HG03342 (cell line): ENCODE results near the gene MAP4K5.
"Not testable (repeated sequence)": the region's sequence is repeated elsewhere in the genome, so short reads cannot be mapped to it uniquely, and the experiment has no call there.

Source experiments
- ATAC-seq: cut with Tn5 transposase; IDR thresholded peaks from one replicate; pipeline ENCODE4 v1.9.1; 2021; ENCODE audit warnings: mild to moderate bottlenecking, moderate library complexity; ENCODE audit not compliant: unreplicated experiment

MAP4K5 gene

DNA sequence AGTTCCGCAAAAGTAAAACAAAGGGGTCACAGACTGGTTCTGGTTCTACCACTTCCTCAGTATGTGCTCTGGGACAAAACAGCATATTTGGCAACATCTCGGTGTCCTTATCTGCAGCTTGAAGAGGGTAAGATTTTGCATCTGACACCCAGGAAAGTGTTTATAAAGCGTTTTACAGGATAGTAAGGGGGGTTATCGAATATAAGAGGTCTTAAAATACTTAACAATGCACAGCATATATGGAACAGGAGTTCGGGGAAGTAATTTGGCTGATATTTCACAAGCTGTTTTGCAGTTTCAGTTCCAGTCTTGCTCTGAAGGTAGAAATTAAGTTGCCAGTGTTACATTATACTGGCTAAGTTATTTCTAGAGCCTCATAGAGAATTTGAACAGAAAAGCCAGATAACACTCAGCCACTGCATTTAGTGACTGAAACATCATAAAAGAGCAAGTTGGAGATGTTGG lies 904 bp upstream of the MAP4K5 start:
- no peak for ATAC-seq

DNA sequence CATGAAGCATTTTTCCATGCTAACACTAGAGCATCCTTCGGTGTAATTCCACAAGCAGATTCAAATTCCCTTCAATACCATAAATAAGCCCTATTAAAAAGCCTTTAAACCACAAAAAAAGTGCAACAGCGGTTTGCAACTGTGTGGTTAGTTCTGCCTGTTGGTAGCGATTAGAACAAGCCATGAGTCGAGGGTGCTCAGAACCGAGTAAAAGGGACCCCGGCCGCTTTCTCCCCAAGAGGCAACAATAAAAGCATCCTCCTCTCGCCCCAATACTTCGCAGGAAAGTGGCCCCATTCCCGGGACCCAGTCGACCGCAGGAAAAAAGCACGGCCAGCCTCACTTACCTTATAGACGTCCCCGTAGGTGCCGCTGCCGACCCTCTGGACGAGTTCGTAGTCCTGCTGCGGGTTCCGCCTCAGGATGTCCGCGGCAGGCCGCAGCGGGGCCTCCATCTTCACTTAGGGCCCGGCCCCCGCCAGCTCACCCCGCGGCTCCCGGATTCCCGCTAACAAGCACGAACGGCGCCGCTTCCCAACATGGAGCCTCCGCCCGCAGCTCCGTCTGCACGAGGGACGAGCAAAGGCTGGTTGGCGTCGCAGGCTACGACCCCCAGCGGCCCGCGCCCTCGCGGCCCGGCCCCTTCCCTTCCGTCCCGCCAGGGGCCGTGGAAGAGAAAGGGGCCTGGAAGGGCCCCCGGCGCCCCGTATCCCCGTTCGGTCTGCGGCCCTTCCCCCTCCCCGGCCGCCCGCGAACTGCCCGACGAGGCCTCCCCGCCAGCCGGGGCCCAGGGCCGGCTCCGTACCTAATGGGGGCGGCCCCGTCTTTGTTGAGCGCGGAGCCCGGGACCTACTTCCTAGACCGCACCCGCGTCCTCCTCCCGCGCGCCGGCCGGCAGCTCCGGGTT lies 521 bp downstream of the MAP4K5 start:
- peak; percentile 8 for ATAC-seq

DNA sequence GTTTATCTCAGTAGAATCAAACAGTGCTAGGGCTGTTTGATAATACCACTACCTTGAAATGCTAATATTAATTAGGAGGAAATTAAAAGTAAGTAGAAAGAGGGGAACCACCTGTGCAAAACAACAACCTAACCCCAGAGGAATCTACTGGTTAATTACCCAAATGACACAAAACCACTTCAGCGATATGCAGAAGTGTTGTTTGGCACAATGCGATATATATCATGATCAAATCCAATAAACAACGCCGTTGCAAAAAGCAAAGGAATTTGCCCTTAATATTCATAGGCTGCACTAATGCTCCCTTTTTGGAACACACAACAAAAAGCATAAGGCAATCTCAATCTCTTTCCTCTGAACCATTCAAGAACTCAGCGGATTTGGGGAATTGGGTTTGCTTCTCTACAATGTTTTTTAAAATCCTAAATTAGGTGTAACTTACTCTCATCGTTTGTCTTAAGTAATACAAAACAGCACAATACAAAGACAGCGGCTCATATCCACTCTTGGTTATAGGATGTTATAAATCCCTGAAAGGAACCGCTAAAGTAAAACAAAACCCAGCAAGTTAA lies 1.5 kb downstream of the MAP4K5 start:
- ATAC-seq: no peak

DNA sequence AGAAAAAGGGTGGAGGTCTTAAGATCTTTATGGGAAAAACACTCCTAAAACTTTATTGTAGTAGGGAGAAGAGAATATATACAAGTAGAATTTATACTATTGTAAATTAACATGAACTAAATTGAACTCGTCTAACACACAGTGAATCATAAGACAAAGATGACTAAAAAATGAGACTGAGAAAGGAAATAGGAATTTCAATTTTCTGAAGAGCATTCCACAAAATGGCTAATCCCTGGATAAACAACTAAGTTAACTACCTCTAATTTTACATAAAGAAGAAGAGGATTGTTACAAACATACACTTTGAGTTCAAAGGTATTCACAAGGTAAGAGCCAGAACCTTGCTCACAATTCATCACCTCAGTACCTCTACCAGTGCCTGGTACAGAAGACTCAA lies 2.0 kb downstream of the MAP4K5 start:
- ATAC-seq: no peak

DNA sequence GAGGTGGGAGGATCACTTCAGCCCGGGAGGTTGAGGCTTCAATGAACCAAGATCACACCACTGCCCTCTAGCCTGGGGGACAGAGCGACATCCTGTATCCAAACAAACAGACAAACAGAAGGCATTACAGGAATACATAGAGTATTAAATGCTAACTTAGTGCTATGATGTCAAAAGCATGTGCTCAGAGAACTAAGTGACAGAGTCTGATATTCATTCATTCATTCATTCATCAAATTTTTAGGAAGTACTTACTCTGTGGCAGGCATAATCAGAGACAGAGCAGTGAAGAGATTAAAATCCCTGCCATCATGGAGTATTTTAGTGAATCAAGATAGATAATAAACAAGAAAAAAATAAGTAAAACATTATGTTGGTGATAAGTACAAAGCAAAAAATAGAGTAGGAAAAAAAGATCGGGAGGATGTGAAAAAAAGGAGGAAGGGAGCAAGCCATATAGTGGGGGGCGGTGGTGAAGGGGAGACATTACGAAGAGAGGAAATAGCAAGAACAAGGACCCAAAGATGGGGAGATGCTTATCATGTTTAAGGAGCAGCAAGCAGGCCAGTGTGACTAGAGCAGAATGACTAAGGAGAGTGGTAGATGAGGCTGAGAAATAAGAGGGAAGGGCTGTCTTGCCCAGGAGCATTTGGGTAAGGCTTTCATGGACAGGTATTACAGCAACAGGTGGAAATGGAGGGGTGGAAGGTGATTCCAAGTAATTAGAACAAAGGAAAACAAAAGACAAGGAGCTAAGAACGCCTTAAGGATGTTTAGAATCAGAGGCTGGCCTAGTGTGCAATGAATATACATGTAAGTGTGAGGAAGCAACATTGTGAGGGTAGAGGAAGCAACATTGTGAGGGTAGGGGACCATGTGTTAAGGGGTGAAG lies 2.8 kb downstream of the MAP4K5 start:
- ATAC-seq: no peak

DNA sequence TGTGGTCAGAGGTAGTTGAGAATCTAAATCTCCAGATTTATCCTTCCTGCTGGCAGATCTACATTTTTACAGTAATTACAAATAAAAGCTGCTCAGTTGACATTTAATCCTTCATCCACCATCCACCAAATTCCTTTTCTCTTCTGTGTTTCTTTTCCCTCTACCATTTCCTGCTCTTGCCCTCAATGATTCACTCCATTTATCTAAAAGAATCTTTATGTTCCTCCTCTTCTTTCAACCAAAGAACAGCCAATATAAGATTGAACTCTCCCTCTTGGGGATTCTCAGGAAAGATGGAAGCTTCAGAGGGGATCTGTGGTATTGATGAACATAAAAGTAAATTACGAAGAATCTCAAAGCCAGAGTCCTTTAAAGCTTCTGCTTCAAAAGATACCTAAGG lies 4.4 kb downstream of the MAP4K5 start:
- ATAC-seq: no peak

DNA sequence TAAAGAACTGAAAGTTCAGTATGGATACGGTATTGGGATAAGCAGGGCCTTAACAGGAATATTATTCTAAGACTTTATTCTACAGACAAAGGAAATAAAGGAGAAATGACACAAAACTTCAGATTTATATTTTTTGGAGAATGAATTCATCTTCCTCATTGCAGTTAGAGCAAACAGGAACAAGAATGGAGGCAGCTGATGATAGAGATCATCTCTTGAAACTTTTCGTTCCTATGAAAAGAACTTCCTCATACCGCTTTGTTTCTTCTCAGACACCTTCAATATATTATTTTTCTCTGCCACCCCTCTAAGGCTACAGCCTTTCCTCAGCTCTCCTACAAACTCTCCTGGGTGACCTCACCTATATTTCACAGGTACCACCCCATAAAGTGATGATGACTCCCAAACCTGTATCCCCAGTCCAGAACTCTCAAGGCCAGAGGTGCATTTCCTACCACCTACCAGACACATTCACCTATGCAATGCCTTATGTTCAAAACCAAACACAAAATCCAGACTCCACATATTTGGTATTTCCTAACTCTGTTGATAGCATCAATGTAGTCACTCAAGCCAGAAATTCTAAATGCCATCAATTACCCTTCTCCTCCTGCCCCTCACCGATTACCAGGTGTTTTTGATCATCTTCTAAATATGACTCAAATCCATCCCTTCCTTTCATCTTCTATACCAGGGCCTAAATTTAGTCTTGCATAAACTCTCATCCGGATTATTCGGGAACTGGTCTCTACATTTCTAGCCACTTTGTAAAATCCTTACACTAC lies 7.4 kb downstream of the MAP4K5 start:
- ATAC-seq: no peak

DNA sequence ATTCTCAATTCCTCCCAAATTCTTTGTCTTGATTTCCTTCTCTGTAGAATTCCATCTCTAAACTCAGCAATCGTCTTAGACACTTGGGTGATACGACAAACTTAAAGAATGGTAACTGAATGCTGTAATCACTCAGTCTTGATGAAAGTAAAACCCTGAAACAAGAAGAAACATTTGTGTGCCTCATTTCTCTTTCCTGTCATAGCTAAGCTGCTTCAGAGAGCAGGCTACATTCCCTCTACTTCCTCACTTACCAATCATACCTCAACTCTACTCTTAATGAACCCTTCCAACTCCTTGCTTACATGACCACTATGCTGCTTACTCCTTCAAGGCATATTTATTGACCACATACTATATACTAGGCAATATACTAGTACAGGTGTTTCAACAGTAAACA lies 8.3 kb downstream of the MAP4K5 start:
- no peak for ATAC-seq

DNA sequence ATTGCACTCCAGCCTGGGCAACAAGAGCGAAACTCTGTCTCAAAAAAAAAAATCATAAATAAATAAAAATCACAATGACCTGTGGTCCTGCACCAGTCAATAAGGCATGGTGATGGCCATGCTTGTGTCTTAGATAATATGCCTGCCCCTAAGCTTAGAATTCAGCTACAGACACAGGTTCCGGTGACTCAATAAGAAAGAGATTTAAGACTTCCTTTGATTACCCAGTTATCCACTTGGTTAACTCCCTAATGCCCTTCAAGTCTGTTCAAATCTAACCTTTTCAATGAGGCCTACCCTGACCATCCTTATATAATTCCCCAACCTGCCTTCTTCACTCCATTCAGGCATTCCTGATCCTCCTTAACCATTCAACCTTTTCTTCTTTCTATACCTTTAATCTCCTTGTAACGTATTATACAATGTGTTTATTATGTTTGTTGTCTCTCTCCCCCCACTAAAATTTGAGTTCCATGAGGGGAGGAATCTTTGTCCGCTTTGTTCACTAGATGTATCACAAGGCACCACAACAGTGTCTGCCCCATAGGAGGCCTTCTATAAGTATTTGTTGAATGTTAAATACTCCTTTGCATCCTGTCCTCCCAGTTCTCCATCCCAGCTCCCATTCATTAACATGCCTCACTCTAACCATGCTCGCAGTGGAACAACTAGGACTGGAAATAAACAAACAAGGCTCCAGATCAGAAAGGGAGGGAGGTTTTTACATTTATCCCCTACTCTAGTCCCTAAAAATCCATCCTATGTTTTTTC lies 8.9 kb downstream of the MAP4K5 start:
- ATAC-seq: no peak

DNA sequence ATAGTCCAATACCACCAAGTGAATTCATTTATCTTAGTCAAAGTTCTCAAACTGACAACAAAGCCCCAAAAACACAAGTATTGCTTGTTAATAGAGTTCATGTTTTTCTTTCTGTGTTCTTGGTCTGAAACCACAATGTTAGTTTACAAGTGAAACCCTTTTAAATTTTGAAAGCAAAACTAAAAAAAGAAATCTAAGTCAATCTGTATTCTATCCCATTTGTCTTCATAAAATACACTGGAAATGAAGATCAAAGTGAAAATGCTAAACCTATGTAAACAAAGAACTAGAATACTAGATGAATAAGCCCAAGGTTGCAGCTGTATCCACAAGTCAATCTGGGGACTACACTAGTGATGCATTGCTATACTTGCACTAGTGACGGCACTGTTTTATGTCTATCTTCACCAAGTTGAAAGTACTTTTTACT lies 10.4 kb downstream of the MAP4K5 start:
- peak; percentile 58 for ATAC-seq

DNA sequence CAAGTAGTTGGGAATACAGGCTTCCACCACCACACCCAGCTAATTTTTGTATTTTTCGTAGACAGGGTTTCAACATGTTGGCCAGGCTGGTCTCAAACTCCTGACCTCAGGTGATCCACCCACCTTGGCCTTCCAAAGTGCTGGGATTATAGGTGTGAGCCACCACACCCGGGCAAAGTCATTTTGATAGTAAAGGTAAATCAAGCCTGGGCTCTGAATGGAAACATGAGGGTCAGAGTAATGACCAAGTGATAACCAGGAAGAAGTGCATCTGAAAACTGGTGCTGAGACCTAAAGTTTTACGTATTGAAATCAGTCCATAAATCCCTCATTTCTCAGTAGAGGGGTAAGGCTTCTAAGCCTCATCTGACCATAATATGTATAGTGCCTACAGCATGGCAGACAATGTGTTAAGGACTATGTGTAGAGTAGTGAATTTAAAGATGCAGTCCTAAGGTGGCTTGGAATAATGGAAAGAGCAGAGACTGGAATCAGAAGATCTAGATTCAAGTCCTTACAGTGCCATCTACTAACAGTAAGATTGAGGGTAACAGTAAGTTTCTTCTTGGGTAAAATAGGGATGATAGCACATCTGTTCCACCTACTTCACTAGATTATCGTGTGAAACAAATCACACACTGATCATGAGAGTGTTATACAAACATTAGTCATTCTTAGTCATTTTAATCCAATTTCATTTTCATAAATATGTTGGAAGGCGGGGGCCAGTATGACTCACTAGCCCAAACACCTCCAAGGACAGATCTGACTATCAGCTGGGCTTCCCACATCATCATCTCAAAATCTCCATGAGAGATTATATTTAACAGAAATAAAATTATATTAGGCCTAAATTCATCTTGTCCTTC lies 11.2 kb downstream of the MAP4K5 start:
- peak; percentile 52 for ATAC-seq

DNA sequence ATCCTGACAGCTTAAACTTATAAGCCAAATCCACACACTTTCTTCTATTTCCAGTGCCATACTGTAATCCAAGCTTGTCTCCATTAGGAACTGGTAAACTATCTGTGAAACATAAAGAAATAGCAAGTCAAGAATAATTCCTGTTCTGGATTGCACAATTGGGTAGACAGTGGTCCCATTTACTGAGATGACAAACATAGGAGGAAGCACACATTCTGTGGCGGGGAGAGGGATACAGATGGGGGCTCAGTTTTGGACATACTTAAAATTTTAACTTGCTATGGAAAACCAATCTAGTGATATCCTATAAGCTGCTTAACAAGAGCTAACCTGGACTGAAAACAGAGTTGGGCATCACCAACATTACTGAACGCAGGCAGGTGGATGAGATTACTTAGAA lies 16.3 kb downstream of the MAP4K5 start:
- no peak for ATAC-seq

DNA sequence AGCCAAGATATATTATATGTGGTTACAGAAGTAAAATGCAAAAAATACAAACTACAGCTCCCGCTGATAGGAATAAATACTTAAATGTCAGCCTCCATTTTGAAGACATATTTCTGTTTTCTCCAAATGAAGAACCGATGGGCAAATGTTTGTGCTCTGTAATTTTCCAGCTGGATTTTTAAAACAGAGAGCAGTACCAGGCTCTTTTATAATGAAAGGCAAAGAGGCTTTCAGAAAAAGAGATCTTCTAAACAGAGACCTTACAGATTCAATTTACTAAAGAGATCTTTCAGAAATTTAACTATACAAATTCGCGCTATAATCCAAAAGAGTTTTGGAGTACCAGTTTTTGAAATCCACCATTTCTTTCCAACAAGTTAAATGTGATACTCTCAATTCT lies 19.9 kb downstream of the MAP4K5 start:
- no peak for ATAC-seq

DNA sequence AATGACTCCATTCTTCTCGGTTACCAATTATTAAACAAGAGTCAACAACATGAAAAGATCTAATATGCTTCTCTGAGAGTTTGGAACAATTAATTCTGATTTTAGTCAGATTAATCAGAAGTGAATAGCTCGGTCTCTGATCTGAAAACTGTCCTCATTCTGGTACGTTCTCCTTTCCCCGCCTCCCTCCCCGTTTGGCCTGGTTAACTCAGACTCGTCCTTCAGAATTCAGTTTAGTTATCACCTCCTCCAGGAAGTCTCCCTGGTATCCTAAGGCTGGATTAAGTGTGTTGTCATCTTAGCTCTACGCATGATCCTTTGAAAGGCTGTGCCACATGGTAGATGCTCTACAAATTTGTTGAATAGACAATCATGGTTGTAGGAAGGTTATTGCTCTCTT lies 22.2 kb downstream of the MAP4K5 start:
- ATAC-seq: no peak

DNA sequence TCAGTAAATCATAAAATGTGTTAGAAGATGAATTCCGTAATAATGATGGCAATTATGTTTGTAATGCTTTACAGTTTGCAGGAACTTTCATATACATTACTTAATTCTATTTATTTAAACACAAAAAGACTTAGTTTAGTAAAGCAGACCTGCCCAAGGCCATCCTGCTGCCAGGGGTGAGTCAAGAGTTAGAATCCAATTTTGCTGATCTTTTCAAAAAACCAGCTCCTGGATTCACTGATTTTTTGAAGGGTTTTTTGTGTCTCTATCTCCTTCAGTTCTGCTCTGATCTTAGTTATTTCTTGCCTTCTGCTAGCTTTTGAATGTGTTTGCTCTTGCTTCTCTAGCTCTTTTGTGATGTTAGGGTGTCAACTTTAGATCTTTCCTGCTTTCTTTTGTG lies 25.3 kb downstream of the MAP4K5 start:
- not testable (repeated sequence) for ATAC-seq

DNA sequence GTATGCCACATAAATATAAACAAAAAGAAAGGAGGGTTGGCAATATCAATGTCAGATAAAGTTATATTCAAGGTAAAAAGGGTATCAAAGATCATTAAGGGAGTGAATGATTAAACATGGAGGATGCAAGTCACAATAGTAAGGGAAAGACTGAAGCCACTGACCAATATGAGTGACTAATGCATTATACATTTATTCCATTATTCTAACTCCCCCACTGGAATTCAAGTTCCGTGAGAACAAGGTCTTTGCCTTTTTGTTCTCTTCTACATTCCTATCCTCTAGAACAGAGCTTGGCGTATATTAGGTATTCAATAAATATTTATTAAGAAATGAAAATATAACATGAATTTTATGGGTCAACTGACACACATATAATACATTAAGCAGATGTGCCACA lies 30.7 kb downstream of the MAP4K5 start:
- ATAC-seq: no peak

DNA sequence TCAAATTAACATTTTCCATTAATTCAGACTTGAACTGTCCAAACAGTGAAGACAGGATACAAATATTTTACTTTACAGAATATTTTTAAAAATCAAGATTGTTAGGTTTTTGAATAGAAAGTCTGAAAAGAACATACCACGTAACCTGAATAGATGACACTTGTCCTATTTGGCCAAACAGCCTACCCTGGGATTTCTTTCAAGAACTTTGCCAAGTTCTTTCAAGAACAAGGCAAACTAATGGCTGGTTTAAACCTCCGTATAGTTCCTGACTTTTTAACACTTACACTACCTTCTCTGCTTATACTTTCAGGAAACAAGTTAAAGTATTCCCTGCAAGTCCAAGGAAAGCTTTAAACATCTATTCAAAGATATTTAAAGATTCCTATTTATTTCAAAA lies 35.0 kb downstream of the MAP4K5 start:
- no peak for ATAC-seq

DNA sequence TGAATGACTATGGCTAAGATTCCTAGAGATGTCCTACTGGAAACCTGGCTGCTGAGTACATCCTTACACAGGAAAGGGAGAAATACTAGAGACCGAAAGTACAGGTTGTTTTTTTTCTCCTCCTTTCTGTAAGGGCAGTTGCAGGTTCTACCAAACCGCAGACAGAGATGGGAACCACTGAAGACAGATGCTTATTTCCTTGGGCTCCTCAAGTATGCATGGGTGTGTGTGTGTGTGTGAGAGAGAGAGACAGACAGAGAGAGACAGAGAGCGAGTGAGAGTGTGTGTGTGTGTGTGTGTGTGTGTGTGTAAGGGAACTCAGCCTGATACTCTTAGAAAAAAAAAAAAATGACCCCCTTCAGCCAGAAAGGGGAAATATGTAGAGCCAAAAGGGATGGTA lies 42.5 kb downstream of the MAP4K5 start:
- ATAC-seq: no peak

DNA sequence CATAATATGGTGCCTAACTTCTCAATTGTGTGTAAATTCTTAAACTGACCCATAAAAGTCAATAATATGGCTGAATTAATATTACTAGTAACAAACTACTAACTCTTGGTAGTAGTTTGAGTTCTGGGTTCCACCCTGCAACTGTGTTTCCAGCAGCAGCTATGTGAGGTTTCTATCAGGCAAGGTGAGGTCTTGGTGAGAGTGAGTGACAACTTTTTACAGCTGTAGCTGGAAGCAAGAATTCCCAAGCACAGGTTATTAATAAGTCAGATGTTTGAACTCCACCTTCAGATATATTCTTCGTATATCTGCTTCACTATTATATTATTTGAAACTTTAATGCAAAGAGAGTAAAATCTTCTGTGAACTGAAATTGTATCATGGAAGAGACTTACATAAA lies 43.8 kb downstream of the MAP4K5 start:
- no peak for ATAC-seq
